Mucosa of rectum (tissue), 2 donors: ENCODE measurements around the gene CASP12.

ENCODE experiments used
- H3K27ac ChIP-seq, 2 donors: one replicate each; pipeline ENCODE4 v1.7.0; 2013; ENCODE audit warnings: inconsistent platforms in 2 of 2, low read depth in 2 of 2, low read length in 2 of 2
- H3K27me3 ChIP-seq, 2 donors: one replicate each; pipeline ENCODE4 v1.7.0; 2013; ENCODE audit warnings: low read length in 2 of 2; ENCODE audit not compliant: control insufficient read depth in 2 of 2, insufficient read depth in 2 of 2
- H3K36me3 ChIP-seq, 2 donors: one replicate each; pipeline ENCODE4 v1.7.0; 2013; ENCODE audit warnings: low read length in 2 of 2; ENCODE audit not compliant: control insufficient read depth in 2 of 2, insufficient read depth in 2 of 2
- H3K4me1 ChIP-seq, 2 donors: one replicate each; pipeline ENCODE4 v1.7.0; 2013; ENCODE audit warnings: low read length in 2 of 2, mild to moderate bottlenecking in 1 of 2; ENCODE audit not compliant: control insufficient read depth in 2 of 2, insufficient read depth in 2 of 2
- H3K4me3 ChIP-seq, 2 donors: one replicate each; pipeline ENCODE4 v1.7.0; 2013; ENCODE audit warnings: low read length in 2 of 2
- H3K9ac ChIP-seq, 2 donors: one replicate each; pipeline ENCODE4 v1.7.0; 2013; ENCODE audit warnings: low read length in 2 of 2, low read depth in 1 of 2, mild to moderate bottlenecking in 1 of 2
- H3K9me3 ChIP-seq, 2 donors: one replicate each; pipeline ENCODE4 v1.7.0; 2013; ENCODE audit warnings: low read length in 2 of 2; ENCODE audit not compliant: control insufficient read depth in 2 of 2
- donor health status: healthy.
- donor health status: Normal muscosa, but diverticular disease.

The CASP12 gene

GRCh38 chr11:104841185-104841584, 57.1 kb downstream of the CASP12 start:
- H3K27me3 ChIP-seq: no peaks in the 10 kb centered on the region
- no peak overlapping the region for H3K27ac ChIP-seq
- no peak overlapping the region for H3K4me3 ChIP-seq
- peaks cover 2 to 3% of the 10 kb centered on the region in 2 donors for H3K9me3 ChIP-seq
- H3K9ac ChIP-seq: no peak overlapping the region
- no peaks in the 10 kb centered on the region for H3K4me1 ChIP-seq
- no peaks in the 10 kb centered on the region for H3K36me3 ChIP-seq

- H3K36me3 ChIP-seq: no peaks in the 10 kb centered on the region
- H3K27ac ChIP-seq: no peak overlapping the region
- H3K27me3 ChIP-seq: no peaks in the 10 kb centered on the region
- H3K4me3 ChIP-seq: no peak overlapping the region
- no peaks in the 10 kb centered on the region for H3K4me1 ChIP-seq
- H3K9ac ChIP-seq: no peak overlapping the region
- peaks cover 2 to 3% of the 10 kb centered on the region in 2 donors for H3K9me3 ChIP-seq
These were observed 60.2 kb downstream of the CASP12 start for GRCh38 chr11:104837969-104838639.

GRCh38 chr11:104836691-104837090, 61.6 kb downstream of the CASP12 start:
- H3K9ac ChIP-seq: no peak overlapping the region
- no peaks in the 10 kb centered on the region for H3K4me1 ChIP-seq
- no peaks in the 10 kb centered on the region for H3K27me3 ChIP-seq
- peaks cover 2 to 3% of the 10 kb centered on the region in 2 donors for H3K9me3 ChIP-seq
- no peak overlapping the region for H3K27ac ChIP-seq
- no peak overlapping the region for H3K4me3 ChIP-seq
- no peaks in the 10 kb centered on the region for H3K36me3 ChIP-seq
